Activated CD4-positive, alpha-beta T cell treated with anti-CD3 and anti-CD28 coated beads, Interleukin-2, amount 10 ng/mL, durations not matched to agents 24 days and 14 days (primary cell): ENCODE results near the gene EPS8L3. TPM values are rescaled to one million over a fixed set of nuclear protein-coding genes. Genes with fewer than 3 reads are reported as not detected.

Experiments
- DNase-seq: peaks from one replicate; pipeline ENCODE4 v3.0.0; 2022
- H3K27ac Mint-ChIP-seq: one replicate; pipeline ENCODE4 v1.8.0; 2022; ENCODE audit warnings: mild to moderate bottlenecking, mixed read lengths
- H3K27me3 Mint-ChIP-seq: one replicate; pipeline ENCODE4 v1.8.0; 2022; ENCODE audit warnings: mixed read lengths
- H3K36me3 Mint-ChIP-seq: one replicate; pipeline ENCODE4 v1.8.0; 2022; ENCODE audit warnings: low read depth, mild to moderate bottlenecking, mixed read lengths
- H3K4me1 Mint-ChIP-seq: one replicate; pipeline ENCODE4 v1.8.0; 2021; ENCODE audit warnings: mixed read lengths
- H3K4me3 Mint-ChIP-seq: one replicate; pipeline ENCODE4 v1.8.0; 2022; ENCODE audit warnings: mild to moderate bottlenecking, moderate library complexity, mixed read lengths
- H3K9me3 Mint-ChIP-seq: one replicate; pipeline ENCODE4 v1.8.0; 2021; ENCODE audit warnings: mixed read lengths
- intact Hi-C: fragments of 100-400 bp; cut with micrococcal nuclease; formaldehyde crosslinking; loops from one replicate; pipeline ENCODE4 v1.15.1; 2023
- total RNA-seq: library from RNA; stranded (reverse); gene quantifications from 2 replicates; pipeline ENCODE4 v1.2.3, GENCODE V29; 2022

The EPS8L3 gene
- total RNA-seq, 1 donor from 2014 or later: not detected

DNA sequence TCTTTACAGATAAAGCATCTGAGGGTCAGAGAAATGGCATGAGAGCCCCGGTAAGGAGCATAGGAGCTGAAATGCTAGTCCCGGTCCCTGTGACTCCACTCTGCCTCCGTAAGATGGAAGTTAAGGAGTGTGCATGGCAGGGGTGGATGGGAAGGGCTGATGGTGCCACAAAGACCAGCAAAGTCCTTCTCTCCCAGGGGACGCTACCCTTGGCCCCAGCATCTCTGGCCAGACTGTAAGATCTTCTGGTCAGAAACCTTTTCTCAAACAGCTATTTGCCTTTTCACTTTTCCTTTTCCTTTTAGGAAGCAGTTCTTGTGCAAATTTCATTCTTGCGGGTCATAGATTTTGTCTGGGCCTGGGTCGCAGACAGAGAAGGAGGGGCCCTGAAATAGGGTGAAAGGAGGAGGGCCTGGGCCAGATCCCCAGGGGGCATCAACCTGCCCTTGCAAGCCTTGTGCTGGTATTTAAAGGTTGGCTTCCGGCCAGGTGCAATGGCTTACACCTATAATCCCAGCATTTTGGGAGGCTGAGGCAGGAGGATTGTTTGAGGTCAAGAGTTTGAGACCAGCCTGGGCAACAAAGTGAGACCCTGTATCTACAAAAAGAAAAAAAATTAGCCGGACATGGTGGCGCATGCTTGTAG lies 14.4 kb upstream of the EPS8L3 start:
- intact Hi-C loops: loop anchor here (1.0 kb wide), 2 partner anchors 132 to 206 kb away; partner anchors contain the start of genes AHCYL1 and CSF1
- H3K9me3 Mint-ChIP-seq: peaks cover 8% of the 10 kb centered on the region
- DNase-seq: no peak
- peaks cover 13% of the 10 kb centered on the region for H3K4me1 Mint-ChIP-seq
- no peak overlapping the region for H3K4me3 Mint-ChIP-seq
- peaks cover 1% of the 10 kb centered on the region for H3K36me3 Mint-ChIP-seq
- no peak overlapping the region for H3K27ac Mint-ChIP-seq
- peaks cover 3% of the 10 kb centered on the region for H3K27me3 Mint-ChIP-seq

DNA sequence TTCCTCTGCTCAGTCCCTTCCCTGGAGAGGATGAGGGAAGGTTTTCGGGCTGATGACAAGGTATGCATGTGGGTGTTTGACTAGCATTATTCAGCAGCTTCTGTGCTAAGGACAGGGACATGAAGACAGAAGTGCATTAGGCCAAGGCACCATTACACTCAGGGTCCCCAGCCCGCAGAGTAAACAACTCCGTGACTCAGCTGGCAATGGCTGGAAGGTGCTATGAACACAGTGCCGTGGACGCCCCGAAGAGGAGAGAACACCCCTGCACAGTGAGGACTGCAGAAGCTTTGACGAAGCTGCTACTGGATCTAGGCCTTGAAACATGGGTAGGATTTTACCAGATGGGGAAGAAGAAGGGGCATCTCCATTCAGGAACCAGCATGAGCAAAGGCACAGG lies 13.7 kb upstream of the EPS8L3 start:
- H3K4me1 Mint-ChIP-seq: peaks cover 13% of the 10 kb centered on the region
- H3K27me3 Mint-ChIP-seq: peaks cover 3% of the 10 kb centered on the region
- intact Hi-C loops: loop anchor here (1.0 kb wide), 2 partner anchors 133 to 207 kb away; partner anchors contain the start of genes AHCYL1 and CSF1
- H3K36me3 Mint-ChIP-seq: peaks cover 1% of the 10 kb centered on the region
- peak overlapping the region; percentile 43 for H3K27ac Mint-ChIP-seq
- H3K4me3 Mint-ChIP-seq: no peak overlapping the region
- no peak for DNase-seq
- H3K9me3 Mint-ChIP-seq: peaks cover 8% of the 10 kb centered on the region

DNA sequence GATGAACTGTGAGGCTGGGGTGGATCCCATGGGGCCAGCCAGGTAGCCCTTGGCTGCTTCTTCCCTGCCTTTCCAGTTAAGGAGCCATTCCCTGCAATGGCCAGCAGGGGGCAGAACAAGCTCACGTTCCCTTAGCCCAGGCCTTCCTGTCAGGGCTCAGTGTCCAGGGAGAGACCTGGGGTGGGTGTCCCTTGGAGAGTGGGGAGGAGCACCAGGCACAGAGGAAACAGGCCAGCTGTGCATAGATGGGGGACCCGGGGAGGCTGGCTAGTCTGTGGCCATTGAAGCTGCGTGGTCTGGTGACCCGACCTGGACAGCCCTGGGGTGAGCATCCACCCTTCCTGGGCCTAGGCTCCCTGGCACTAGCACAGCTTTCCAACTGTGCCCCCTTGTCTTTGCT lies 13.2 kb upstream of the EPS8L3 start:
- DNase-seq: peak; percentile 94
- no peak overlapping the region for H3K4me3 Mint-ChIP-seq
- peaks cover 15% of the 10 kb centered on the region for H3K4me1 Mint-ChIP-seq
- peak overlapping the region; percentile 76 for H3K27ac Mint-ChIP-seq
- H3K36me3 Mint-ChIP-seq: peaks cover 1% of the 10 kb centered on the region
- peaks cover 8% of the 10 kb centered on the region for H3K9me3 Mint-ChIP-seq
- peaks cover 3% of the 10 kb centered on the region for H3K27me3 Mint-ChIP-seq
- intact Hi-C loops: loop anchor here (1.0 kb wide), 2 partner anchors 133 to 207 kb away; partner anchors contain the start of genes AHCYL1 and CSF1

DNA sequence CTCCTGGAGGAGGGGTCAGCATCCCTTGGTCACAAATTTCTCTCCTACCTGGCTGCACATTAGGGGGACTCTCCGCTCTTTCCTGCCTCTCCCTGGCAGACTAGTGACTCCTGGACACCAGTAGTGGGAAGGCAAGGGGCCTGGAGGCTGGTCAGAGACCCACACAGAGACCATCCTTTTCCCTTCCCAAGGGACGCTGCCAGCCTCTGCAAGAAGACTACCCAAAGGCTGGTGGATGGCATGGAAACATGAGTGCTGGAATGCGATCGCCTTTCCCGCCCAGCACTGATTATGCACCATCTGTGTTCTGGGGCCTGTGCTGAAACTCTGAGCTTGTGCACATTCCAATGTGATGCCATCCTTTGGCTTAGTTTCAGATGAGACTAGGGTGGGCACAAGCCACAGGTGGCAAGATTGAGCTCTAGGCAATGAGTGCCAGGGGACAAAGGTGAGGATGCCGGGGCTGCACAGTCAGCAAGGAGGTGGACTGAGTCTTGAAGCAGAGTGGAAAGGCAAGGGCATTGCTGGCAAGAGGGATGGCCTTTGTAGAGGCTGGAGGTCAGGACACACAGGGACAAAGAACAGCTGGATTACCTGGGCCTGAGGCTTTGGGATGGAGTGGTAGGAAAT lies 12.6 kb upstream of the EPS8L3 start:
- no peak for DNase-seq
- Mint-ChIP-seq H3K9me3 (peaks cover 8% of the 10 kb centered on the region), H3K4me3 (no peak overlapping the region), H3K27ac (peak overlapping the region; percentile 76), H3K27me3 (peaks cover 3% of the 10 kb centered on the region), H3K36me3 (no peaks in the 10 kb centered on the region), H3K4me1 (peaks cover 15% of the 10 kb centered on the region)
- intact Hi-C loops: no loop called here

DNA sequence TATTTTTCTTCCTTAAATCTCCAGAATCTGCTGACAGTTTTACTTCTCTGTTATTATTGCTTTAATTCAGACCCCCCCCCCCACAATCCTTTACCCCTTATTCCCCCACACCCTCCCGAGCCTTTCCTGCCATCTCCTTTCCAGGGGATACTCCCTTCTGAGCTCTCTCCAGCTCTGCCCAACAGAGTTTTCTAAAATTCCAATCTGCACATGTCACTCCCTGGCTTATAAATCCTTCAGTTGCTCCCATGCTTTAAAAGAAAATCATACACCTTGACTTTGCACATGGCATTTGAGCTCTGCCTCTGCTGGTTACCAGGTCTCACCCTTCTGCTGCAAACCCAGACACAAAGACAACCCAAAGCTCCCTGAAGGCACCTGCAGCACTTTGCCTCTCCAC lies 11.7 kb upstream of the EPS8L3 start:
- peaks cover 15% of the 10 kb centered on the region for H3K4me1 Mint-ChIP-seq
- DNase-seq: no peak
- H3K36me3 Mint-ChIP-seq: no peaks in the 10 kb centered on the region
- H3K9me3 Mint-ChIP-seq: peaks cover under 1% of the 10 kb centered on the region
- no peak overlapping the region for H3K4me3 Mint-ChIP-seq
- peaks cover 3% of the 10 kb centered on the region for H3K27me3 Mint-ChIP-seq
- H3K27ac Mint-ChIP-seq: no peak overlapping the region
- intact Hi-C loops: no loop called here

DNA sequence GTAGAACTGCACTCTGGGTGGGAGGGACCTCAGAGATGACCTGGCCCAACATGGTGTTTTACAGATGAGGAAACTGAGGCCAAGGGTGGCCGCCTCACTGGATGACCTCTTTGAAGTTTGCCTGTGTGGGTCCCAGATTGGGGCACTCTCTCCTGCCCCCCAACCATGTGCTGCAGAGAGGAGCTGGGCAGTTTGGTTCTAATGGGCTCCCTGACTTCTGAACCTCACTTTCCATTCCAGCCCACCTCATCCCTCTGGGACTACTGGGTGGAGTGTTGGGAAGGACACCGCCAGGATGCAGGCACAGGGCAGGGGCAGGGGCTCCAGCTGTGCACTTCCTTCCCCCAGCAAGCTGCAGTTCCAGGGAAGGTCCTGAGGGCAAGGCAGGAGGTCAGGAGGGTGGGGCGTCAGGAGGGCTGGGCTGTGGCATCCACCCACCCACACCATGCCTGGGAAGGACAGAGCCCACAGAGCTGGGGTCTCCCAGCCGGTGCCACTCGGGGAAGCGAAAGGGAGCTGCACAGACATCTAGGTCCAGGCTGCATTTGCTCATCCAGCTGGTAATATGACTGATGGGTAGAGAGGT lies 10.3 kb upstream of the EPS8L3 start:
- no peak for DNase-seq
- intact Hi-C loops: loop anchor here (1.0 to 5.0 kb wide), 3 partner anchors 117 to 228 kb away; partner anchors contain the start of gene GSTM4
- peaks cover 20% of the 10 kb centered on the region for H3K4me1 Mint-ChIP-seq
- H3K4me3 Mint-ChIP-seq: no peak overlapping the region
- no peaks in the 10 kb centered on the region for H3K9me3 Mint-ChIP-seq
- H3K36me3 Mint-ChIP-seq: no peaks in the 10 kb centered on the region
- no peak overlapping the region for H3K27ac Mint-ChIP-seq
- H3K27me3 Mint-ChIP-seq: peaks cover 3% of the 10 kb centered on the region

DNA sequence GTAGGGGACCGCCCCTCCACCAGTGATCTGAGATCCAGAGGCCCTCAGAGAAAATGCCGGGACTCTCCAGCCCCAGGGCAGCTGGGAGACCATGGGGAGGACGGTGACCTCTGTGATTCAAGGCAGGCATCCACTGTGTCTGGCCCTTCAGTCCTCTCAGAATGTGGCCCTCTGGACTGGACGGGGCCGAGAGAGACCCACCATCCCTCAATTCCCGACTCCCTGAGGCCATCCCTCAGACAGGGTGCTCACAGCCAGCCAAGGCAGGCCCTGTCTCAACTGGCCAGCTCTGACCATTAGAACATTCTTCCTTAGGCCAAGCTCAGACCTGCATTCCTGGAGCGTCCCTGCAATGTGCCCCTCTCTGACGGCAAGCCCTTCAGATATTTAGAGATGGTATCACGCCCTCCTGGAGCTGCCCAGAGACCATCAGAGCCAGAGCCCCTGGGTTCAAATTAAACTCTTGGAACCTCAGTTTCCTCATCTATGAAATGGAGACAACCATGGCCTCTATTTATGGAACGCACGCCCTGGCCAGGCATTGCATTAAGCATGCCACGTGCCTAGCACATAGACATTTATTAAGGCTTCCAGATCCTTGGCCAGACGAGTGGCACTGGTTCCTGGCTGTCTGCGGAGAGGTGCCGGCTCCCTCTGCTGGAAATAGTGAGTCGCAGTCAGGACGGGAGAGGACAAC lies 9.6 kb upstream of the EPS8L3 start:
- Mint-ChIP-seq H3K27me3 (peaks cover 3% of the 10 kb centered on the region), H3K36me3 (no peaks in the 10 kb centered on the region), H3K4me3 (no peak overlapping the region), H3K9me3 (no peaks in the 10 kb centered on the region), H3K27ac (no peak overlapping the region), H3K4me1 (peaks cover 20% of the 10 kb centered on the region)
- peak; percentile 91 for DNase-seq
- intact Hi-C loops: loop anchor here (1.0 to 5.0 kb wide), 3 partner anchors 116 to 227 kb away; partner anchors contain the start of gene GSTM4

DNA sequence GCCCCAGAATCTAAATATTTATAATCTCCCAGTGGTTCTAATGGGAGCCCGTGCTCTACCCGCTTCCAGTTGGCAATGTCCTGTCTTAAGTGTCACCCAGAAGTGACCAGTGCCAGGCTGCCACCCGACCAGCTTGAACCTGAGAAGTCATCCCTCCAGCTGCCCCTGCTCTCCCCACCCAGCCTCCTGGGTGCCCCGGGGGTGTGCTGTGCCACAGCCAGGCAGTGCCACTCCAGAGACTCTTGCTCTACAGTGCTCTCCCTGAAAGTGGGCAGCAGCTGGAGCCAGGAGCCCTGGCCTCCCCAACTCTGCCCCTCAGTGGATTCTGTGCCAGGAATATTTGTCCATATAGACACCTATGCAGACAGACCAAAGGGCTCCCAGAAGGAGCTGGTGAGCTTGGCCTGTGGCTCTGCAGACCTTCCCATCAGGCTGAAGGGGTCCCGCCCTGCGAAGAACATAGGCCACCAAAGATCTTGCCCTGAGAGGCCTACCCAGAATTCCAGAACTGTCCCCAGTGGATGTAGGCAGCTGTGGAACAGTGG lies 9.0 kb upstream of the EPS8L3 start:
- Mint-ChIP-seq H3K4me3 (no peak overlapping the region), H3K4me1 (peaks cover 20% of the 10 kb centered on the region), H3K36me3 (no peaks in the 10 kb centered on the region), H3K27ac (no peak overlapping the region), H3K9me3 (no peaks in the 10 kb centered on the region), H3K27me3 (peaks cover 3% of the 10 kb centered on the region)
- intact Hi-C loops: loop anchor here (1.0 to 5.0 kb wide), 3 partner anchors 115 to 226 kb away; partner anchors contain the start of gene GSTM4
- no peak for DNase-seq

DNA sequence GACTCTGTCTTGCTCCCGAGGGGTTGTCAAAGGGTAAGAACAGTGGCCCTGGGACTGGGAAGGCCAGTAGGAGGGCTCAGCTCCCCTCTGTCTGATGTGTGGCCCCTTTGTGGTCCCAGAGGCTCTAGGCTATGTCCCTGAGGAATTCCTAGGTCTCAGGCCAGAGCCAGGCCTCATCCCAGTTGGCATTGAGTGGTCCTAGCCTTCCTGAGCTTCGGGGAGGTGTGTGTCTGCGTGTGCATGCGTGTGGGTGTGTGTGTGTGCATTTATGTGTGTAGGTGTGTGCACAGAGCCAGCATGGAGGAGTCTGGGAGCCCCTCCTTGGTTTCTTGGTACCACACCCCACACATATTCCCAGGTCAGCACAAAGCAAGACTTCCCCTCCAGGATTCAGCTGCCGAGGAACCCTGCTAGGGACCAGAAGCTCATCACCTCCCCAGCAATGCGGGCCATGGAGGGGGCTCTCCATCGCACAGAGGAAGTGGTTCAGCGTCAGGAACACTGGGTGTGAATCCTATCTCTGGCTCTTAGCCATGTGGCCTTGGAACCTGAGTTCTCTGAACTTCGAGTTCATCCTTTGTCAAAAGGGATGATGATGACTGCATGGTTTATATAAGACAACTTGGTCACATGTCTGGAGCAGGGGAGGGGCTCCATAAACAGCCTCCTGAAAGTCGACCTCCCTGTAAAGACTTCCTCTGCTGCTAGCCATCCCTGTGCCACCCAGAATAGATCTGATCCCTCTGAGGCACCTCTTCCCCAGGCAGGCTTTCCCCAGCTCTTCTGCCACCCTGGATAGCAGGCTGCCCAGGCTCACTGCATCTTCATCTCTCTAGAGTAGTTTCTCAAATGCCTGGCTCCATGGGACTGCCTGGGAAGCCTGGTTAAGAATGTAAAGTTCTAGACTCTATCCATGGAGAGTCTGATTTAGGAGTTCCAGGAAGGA lies 8.3 kb upstream of the EPS8L3 start:
- Mint-ChIP-seq H3K27me3 (peaks cover 3% of the 10 kb centered on the region), H3K4me1 (peaks cover 16% of the 10 kb centered on the region), H3K27ac (peak overlapping the region; percentile 7), H3K4me3 (no peak overlapping the region), H3K36me3 (no peaks in the 10 kb centered on the region), H3K9me3 (no peaks in the 10 kb centered on the region)
- intact Hi-C loops: loop anchor here (5.0 kb wide), 1 partner anchor 115 kb away; the partner anchor contains the start of gene GSTM4
- no peak for DNase-seq

DNA sequence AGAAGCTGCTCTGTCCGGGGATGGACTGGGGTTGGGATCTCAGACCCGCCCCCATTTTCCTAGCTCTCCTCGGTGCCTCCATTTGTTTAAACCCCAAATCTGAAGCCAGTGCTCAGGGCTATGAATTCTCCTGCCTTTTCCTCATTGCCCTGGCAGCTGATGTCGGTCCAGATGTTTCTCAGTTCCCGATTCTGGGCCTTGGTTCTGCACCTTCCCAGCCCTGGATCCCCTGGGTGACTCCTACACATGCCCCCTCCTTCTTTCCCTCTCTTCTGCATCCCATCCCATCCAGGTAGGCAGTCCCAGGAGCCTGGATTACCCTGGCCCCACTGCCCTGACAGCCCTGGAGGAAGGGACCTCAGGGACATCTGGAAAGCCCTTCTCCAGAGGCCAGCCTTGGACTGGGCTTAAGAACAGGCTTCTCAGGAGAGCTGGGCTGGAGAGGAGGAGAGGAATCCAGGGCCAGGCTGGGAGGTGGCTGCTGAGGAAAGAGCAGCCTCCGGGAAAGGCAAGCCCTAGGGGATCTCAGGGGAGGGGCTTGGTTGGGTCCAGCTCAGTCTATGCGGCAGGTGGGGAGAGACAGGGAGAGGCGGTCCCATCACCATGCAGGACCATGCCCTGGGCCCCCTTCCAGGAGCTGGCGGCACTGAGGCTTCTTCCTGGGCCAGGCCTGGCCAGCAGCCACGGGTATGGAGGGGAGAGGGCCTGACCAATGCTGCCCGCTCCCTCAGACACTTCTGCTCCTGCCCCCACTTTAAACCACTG lies 6.8 kb upstream of the EPS8L3 start:
- Mint-ChIP-seq H3K27me3 (peaks cover 3% of the 10 kb centered on the region), H3K4me1 (peaks cover 10% of the 10 kb centered on the region), H3K27ac (no peak overlapping the region), H3K36me3 (no peaks in the 10 kb centered on the region), H3K4me3 (no peak overlapping the region), H3K9me3 (no peaks in the 10 kb centered on the region)
- DNase-seq: no peak
- intact Hi-C loops: loop anchor here (5.0 kb wide), 1 partner anchor 113 kb away; the partner anchor contains the start of gene GSTM4

DNA sequence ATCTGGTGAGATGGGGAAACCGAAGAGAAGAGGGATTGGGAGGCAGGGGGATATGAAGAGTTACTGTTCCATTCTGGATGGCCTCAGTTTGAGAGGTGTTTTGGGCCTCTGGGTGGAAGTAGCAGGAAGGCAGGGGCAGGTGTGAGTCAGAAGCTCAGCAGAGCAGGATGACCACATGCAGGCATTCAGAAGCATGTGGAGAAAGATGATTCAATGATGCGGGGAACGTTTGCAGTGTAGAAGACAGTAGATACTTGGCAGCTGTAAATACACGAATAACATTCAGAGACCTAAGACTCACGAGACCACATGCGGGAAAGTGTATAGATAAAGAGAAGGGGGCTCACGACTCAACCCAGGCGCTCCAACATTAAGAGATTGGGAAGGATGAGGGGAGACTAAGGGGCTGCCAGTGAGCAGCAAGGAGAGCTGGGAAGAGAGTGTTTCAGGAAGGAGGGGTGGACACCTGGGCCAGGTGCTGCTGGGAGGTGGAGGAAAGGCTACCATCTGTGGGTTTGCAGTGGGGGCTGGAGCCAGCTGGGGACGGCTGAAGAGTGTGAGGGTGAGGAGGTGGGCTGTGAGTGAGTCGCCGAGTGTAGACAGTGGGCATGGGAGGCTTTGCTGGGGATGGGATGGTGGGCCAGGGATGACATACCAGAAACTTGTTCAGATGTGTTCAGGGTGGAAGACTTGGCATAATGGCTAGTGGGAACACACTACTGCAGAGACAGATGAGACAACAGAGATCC lies 5.8 kb upstream of the EPS8L3 start:
- H3K27me3 Mint-ChIP-seq: no peaks in the 10 kb centered on the region
- H3K9me3 Mint-ChIP-seq: no peaks in the 10 kb centered on the region
- intact Hi-C loops: loop anchor here (5.0 kb wide), 1 partner anchor 112 kb away; the partner anchor contains the start of gene GSTM4
- no peak overlapping the region for H3K4me3 Mint-ChIP-seq
- DNase-seq: no peak
- H3K27ac Mint-ChIP-seq: no peak overlapping the region
- no peaks in the 10 kb centered on the region for H3K36me3 Mint-ChIP-seq
- peaks cover 10% of the 10 kb centered on the region for H3K4me1 Mint-ChIP-seq
